ENCODE results near the gene PKNOX2.
A peak's percentile ranks its signal among the peaks of the same experiment; 100 is the strongest.

The PKNOX2 gene

GRCh38 chr11:125164091-125164421 is 495 bp upstream of the PKNOX2 start:
- Mint-ChIP-seq H3K27ac (no peak overlapping the region), H3K27me3 (peaks cover 49% of the 10 kb centered on the region)

GRCh38 chr11:125165111-125165842 is 726 bp downstream of the PKNOX2 start:
- Mint-ChIP-seq H3K36me3 (ENCODE audit: low read depth) (no peaks in the 10 kb centered on the region), H3K27ac (no peak overlapping the region), H3K27me3 (peaks cover 59% of the 10 kb centered on the region), H3K4me1 (peaks cover 12% of the 10 kb centered on the region), H3K4me3 (peak overlapping the region; percentile 79), H3K9me3 (no peaks in the 10 kb centered on the region)
- ATAC-seq (peak; percentile 9), DNase-seq (peak; percentile 8)

More at GRCh38 chr11:125164091-125164421, 495 bp upstream of the PKNOX2 start:
- no peaks in the 10 kb centered on the region for H3K36me3 Mint-ChIP-seq (ENCODE audit: low read depth)
- peaks cover 12% of the 10 kb centered on the region for H3K4me1 Mint-ChIP-seq
- ATAC-seq (no peak), DNase-seq (no peak)
- H3K4me3 Mint-ChIP-seq = peak overlapping the region; percentile 16
- H3K9me3 Mint-ChIP-seq = no peaks in the 10 kb centered on the region

GRCh38 chr11:125165843-125166763 is 1.6 kb downstream of the PKNOX2 start:
- peaks cover 61% of the 10 kb centered on the region for H3K27me3 Mint-ChIP-seq

GRCh38 chr11:125166764-125167291 is 2.3 kb downstream of the PKNOX2 start:
- ATAC-seq (no peak), DNase-seq (no peak)
- Mint-ChIP-seq H3K9me3 (no peaks in the 10 kb centered on the region), H3K4me3 (peak overlapping the region; percentile 14), H3K27ac (no peak overlapping the region), H3K36me3 (ENCODE audit: low read depth) (no peaks in the 10 kb centered on the region), H3K27me3 (peaks cover 62% of the 10 kb centered on the region), H3K4me1 (peaks cover 12% of the 10 kb centered on the region)

More at GRCh38 chr11:125165843-125166763, 1.6 kb downstream of the PKNOX2 start:
- peak overlapping the region; percentile 79 for H3K4me3 Mint-ChIP-seq
- peaks cover 12% of the 10 kb centered on the region for H3K4me1 Mint-ChIP-seq
- H3K27ac Mint-ChIP-seq = no peak overlapping the region
- ATAC-seq (peak; percentile 14), DNase-seq (peak; percentile 8)
- no peaks in the 10 kb centered on the region for H3K9me3 Mint-ChIP-seq
- no peaks in the 10 kb centered on the region for H3K36me3 Mint-ChIP-seq (ENCODE audit: low read depth)

GRCh38 chr11:125167292-125167953 is 2.9 kb downstream of the PKNOX2 start:
- peaks cover 62% of the 10 kb centered on the region for H3K27me3 Mint-ChIP-seq

GRCh38 chr11:125167954-125168835 is 3.6 kb downstream of the PKNOX2 start:
- Mint-ChIP-seq H3K27me3 (peaks cover 61% of the 10 kb centered on the region), H3K27ac (no peak overlapping the region)
- no peak for DNase-seq

More at GRCh38 chr11:125167292-125167953, 2.9 kb downstream of the PKNOX2 start:
- peaks cover 12% of the 10 kb centered on the region for H3K4me1 Mint-ChIP-seq
- no peak overlapping the region for H3K27ac Mint-ChIP-seq
- no peaks in the 10 kb centered on the region for H3K9me3 Mint-ChIP-seq
- H3K4me3 Mint-ChIP-seq = no peak overlapping the region
- DNase-seq (no peak), ATAC-seq (no peak)
- H3K36me3 Mint-ChIP-seq (ENCODE audit: low read depth) = no peaks in the 10 kb centered on the region

GRCh38 chr11:125168918-125169456 is 4.4 kb downstream of the PKNOX2 start:
- Mint-ChIP-seq H3K36me3 (ENCODE audit: low read depth) (no peaks in the 10 kb centered on the region), H3K27ac (no peak overlapping the region), H3K4me1 (peaks cover 12% of the 10 kb centered on the region), H3K27me3 (peaks cover 57% of the 10 kb centered on the region), H3K9me3 (no peaks in the 10 kb centered on the region), H3K4me3 (no peak overlapping the region)
- DNase-seq (no peak), ATAC-seq (no peak)

More at GRCh38 chr11:125167954-125168835, 3.6 kb downstream of the PKNOX2 start:
- peaks cover 12% of the 10 kb centered on the region for H3K4me1 Mint-ChIP-seq
- H3K36me3 Mint-ChIP-seq (ENCODE audit: low read depth) = no peaks in the 10 kb centered on the region
- no peaks in the 10 kb centered on the region for H3K9me3 Mint-ChIP-seq
- H3K4me3 Mint-ChIP-seq = no peak overlapping the region
- ATAC-seq = no peak

GRCh38 chr11:125170001-125170509 is 5.5 kb downstream of the PKNOX2 start:
- no peak for ATAC-seq
- H3K27me3 Mint-ChIP-seq = peaks cover 53% of the 10 kb centered on the region
- H3K9me3 Mint-ChIP-seq = no peaks in the 10 kb centered on the region
- DNase-seq = no peak
- H3K4me3 Mint-ChIP-seq = no peak overlapping the region
- peaks cover 10% of the 10 kb centered on the region for H3K4me1 Mint-ChIP-seq
- H3K27ac Mint-ChIP-seq = no peak overlapping the region
- no peaks in the 10 kb centered on the region for H3K36me3 Mint-ChIP-seq (ENCODE audit: low read depth)

- ATAC-seq (no peak), DNase-seq (no peak)
- Mint-ChIP-seq H3K36me3 (ENCODE audit: low read depth) (no peaks in the 10 kb centered on the region), H3K27ac (no peak overlapping the region), H3K4me1 (peaks cover 7% of the 10 kb centered on the region), H3K27me3 (peaks cover 51% of the 10 kb centered on the region), H3K4me3 (no peak overlapping the region), H3K9me3 (no peaks in the 10 kb centered on the region)
These were observed 6.0 kb downstream of the PKNOX2 start for GRCh38 chr11:125170510-125171031.

- no peaks in the 10 kb centered on the region for H3K36me3 Mint-ChIP-seq (ENCODE audit: low read depth)
- no peak for ATAC-seq
These were observed 7.4 kb downstream of the PKNOX2 start for GRCh38 chr11:125171974-125172373.

GRCh38 chr11:125173027-125173426 is 8.5 kb downstream of the PKNOX2 start:
- H3K4me3 Mint-ChIP-seq = no peak overlapping the region
- H3K9me3 Mint-ChIP-seq = no peaks in the 10 kb centered on the region
- ATAC-seq = no peak
- no peak for DNase-seq
- no peak overlapping the region for H3K27ac Mint-ChIP-seq
- no peaks in the 10 kb centered on the region for H3K36me3 Mint-ChIP-seq (ENCODE audit: low read depth)
- H3K27me3 Mint-ChIP-seq = peaks cover 45% of the 10 kb centered on the region
- H3K4me1 Mint-ChIP-seq = no peaks in the 10 kb centered on the region

More at GRCh38 chr11:125171974-125172373, 7.4 kb downstream of the PKNOX2 start:
- DNase-seq = no peak
- H3K4me3 Mint-ChIP-seq = no peak overlapping the region
- H3K27me3 Mint-ChIP-seq = peaks cover 47% of the 10 kb centered on the region
- H3K27ac Mint-ChIP-seq = no peak overlapping the region
- H3K4me1 Mint-ChIP-seq = no peaks in the 10 kb centered on the region
- H3K9me3 Mint-ChIP-seq = no peaks in the 10 kb centered on the region

GRCh38 chr11:125173556-125173955 is 9.0 kb downstream of the PKNOX2 start:
- DNase-seq = no peak
- Mint-ChIP-seq H3K4me3 (no peak overlapping the region), H3K27ac (no peak overlapping the region), H3K9me3 (no peaks in the 10 kb centered on the region), H3K4me1 (no peaks in the 10 kb centered on the region), H3K36me3 (ENCODE audit: low read depth) (no peaks in the 10 kb centered on the region), H3K27me3 (peaks cover 40% of the 10 kb centered on the region)
- no peak for ATAC-seq

GRCh38 chr11:125174057-125174456 is 9.5 kb downstream of the PKNOX2 start:
- H3K36me3 Mint-ChIP-seq (ENCODE audit: low read depth) = no peaks in the 10 kb centered on the region
- H3K4me1 Mint-ChIP-seq = no peaks in the 10 kb centered on the region
- no peaks in the 10 kb centered on the region for H3K9me3 Mint-ChIP-seq
- ATAC-seq (no peak), DNase-seq (no peak)
- no peak overlapping the region for H3K27ac Mint-ChIP-seq
- no peak overlapping the region for H3K4me3 Mint-ChIP-seq
- peaks cover 37% of the 10 kb centered on the region for H3K27me3 Mint-ChIP-seq
